ENCODE measurements around the gene RNASE13. TPM values are rescaled to one million over a fixed set of nuclear protein-coding genes. Genes with fewer than 3 reads are reported as not detected.

RNASE13 gene
- total RNA-seq, 4 donors from 2014 or later, result not detected

GRCh38 chr14:21020977-21021545 lies 13.5 kb downstream of the RNASE13 start:
- H3K9me3 ChIP-seq, result no peaks in the 10 kb centered on the region
- H3K4me3 ChIP-seq, result no peak overlapping the region
- H3K27ac ChIP-seq (replicated peaks in 1 of 4), result peak overlapping the region; percentile 4 to 22 (median 10)
- TF ChIP-seq POLR2A (IDR thresholded peaks at IDR 0.05; ENCODE audit: low read depth) (no peak), CTCF (IDR thresholded peaks at IDR 0.05) (no peak), EP300 (IDR thresholded peaks at IDR 0.05) (no peak), POLR2AphosphoS5 (IDR thresholded peaks at IDR 0.05) (no peak)
- DNase-seq (ENCODE audit: extremely low spot score), result no peak
- intact Hi-C loops (cut with DNase I), result no loop called here
- peaks cover 23 to 62% (median 61%) of the 10 kb centered on the region in 4 donors for H3K36me3 ChIP-seq
- peaks cover 19 to 72% (median 46%) of the 10 kb centered on the region in 4 donors for H3K4me1 ChIP-seq
- WGBS, result 83% methylated on average over 5 of the region's 5 CpGs
- no peaks in the 10 kb centered on the region for H3K27me3 ChIP-seq

DNA sequence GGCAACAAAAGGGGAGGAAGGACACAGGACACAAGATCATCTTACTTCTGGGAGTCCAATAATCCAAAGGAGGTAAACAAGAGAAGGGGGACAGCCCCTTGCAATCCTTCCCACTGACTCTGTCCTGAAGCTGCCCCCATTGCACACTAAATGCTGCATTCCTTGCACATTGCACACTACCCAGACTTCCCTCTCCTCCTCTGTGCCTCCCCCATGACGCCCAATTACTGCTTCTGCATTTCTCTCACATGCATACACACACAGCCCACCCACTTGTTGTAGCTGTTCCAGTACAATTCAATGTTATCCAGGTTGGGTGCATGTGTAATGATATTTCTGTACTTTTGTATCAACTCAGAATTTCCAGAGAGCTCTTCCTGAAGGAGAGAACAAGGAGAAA lies 15.2 kb downstream of the RNASE13 start:
- 50% methylated on average over 1 of the region's 1 CpG for WGBS
- Histone ChIP-seq H3K27ac (replicated peaks in 1 of 4) (no peak overlapping the region), H3K4me3 (no peak overlapping the region), H3K27me3 (no peaks in the 10 kb centered on the region), H3K36me3 (peaks cover 23 to 64% (median 62%) of the 10 kb centered on the region in 4 donors), H3K9me3 (no peaks in the 10 kb centered on the region), H3K4me1 (peaks cover 14 to 69% (median 42%) of the 10 kb centered on the region in 4 donors)
- DNase-seq (ENCODE audit: extremely low spot score), result no peak
- intact Hi-C loops (cut with DNase I), result loop anchor here (5.0 kb wide), 1 partner anchor 73 kb away; no protein-coding TSS in a partner anchor
- no peak for TF ChIP-seq POLR2AphosphoS5 (IDR thresholded peaks at IDR 0.05)

GRCh38 chr14:21018781-21019180 lies 15.8 kb downstream of the RNASE13 start:
- Histone ChIP-seq H3K4me1 (peaks cover 10 to 63% (median 36%) of the 10 kb centered on the region in 4 donors), H3K27me3 (no peaks in the 10 kb centered on the region), H3K36me3 (peaks cover 23 to 64% (median 62%) of the 10 kb centered on the region in 4 donors), H3K27ac (replicated peaks in 1 of 4) (no peak overlapping the region), H3K9me3 (no peaks in the 10 kb centered on the region), H3K4me3 (no peak overlapping the region)
- WGBS, result 94% methylated on average over 3 of the region's 3 CpGs
- TF ChIP-seq EP300 (IDR thresholded peaks at IDR 0.05), result no peak
- no peak for TF ChIP-seq POLR2A (IDR thresholded peaks at IDR 0.05; ENCODE audit: low read depth)
- TF ChIP-seq CTCF (IDR thresholded peaks at IDR 0.05), result no peak
- no peak for TF ChIP-seq POLR2AphosphoS5 (IDR thresholded peaks at IDR 0.05)
- DNase-seq (ENCODE audit: extremely low spot score), result no peak
- intact Hi-C loops (cut with DNase I), result loop anchor here (5.0 kb wide), 1 partner anchor 74 kb away; no protein-coding TSS in a partner anchor

GRCh38 chr14:21018286-21018685 lies 16.3 kb downstream of the RNASE13 start:
- intact Hi-C loops (cut with DNase I), result loop anchor here (5.0 kb wide), 1 partner anchor 74 kb away; no protein-coding TSS in a partner anchor
- TF ChIP-seq POLR2A (IDR thresholded peaks at IDR 0.05; ENCODE audit: low read depth) (no peak), POLR2AphosphoS5 (IDR thresholded peaks at IDR 0.05) (no peak), EP300 (IDR thresholded peaks at IDR 0.05) (no peak), CTCF (IDR thresholded peaks at IDR 0.05) (no peak)
- H3K27ac ChIP-seq (replicated peaks in 1 of 4), result peak overlapping the region in 1 of 4 donors; percentile 7
- H3K36me3 ChIP-seq, result peaks cover 23 to 64% (median 62%) of the 10 kb centered on the region in 4 donors
- H3K9me3 ChIP-seq, result no peaks in the 10 kb centered on the region
- H3K4me3 ChIP-seq, result no peak overlapping the region
- H3K27me3 ChIP-seq, result no peaks in the 10 kb centered on the region
- H3K4me1 ChIP-seq, result peaks cover 5 to 58% (median 31%) of the 10 kb centered on the region in 4 donors
- 88% methylated on average over 7 of the region's 7 CpGs for WGBS
- DNase-seq (ENCODE audit: extremely low spot score), result no peak

GRCh38 chr14:21017528-21018245 lies 16.9 kb downstream of the RNASE13 start:
- peak overlapping the region in 1 of 4 donors; percentile 7 for H3K27ac ChIP-seq (replicated peaks in 1 of 4)
- intact Hi-C loops (cut with DNase I), result loop anchor here (5.0 kb wide), 1 partner anchor 75 kb away; no protein-coding TSS in a partner anchor
- TF ChIP-seq POLR2AphosphoS5 (IDR thresholded peaks at IDR 0.05), result no peak
- no peak for TF ChIP-seq EP300 (IDR thresholded peaks at IDR 0.05)
- TF ChIP-seq POLR2A (IDR thresholded peaks at IDR 0.05; ENCODE audit: low read depth), result no peak
- no peak for TF ChIP-seq CTCF (IDR thresholded peaks at IDR 0.05)

More at GRCh38 chr14:21017528-21018245, 16.9 kb downstream of the RNASE13 start:
- Histone ChIP-seq H3K4me1 (peaks cover 0 to 52% (median 25%) of the 10 kb centered on the region in 4 donors), H3K9me3 (no peaks in the 10 kb centered on the region), H3K27me3 (no peaks in the 10 kb centered on the region), H3K36me3 (peaks cover 23 to 64% (median 62%) of the 10 kb centered on the region in 4 donors), H3K4me3 (no peak overlapping the region)
- DNase-seq (ENCODE audit: extremely low spot score), result no peak
- WGBS, result 71% methylated on average over 28 of the region's 28 CpGs

All from esophagus muscularis mucosa (tissue), 4 donors.